Esophagus (tissue), 2 donors: ENCODE measurements around the gene C15orf40. TPM values are rescaled to one million over a fixed set of nuclear protein-coding genes. Genes with fewer than 3 reads are reported as not detected.

Source experiments
- H3K27ac ChIP-seq, 2 donors: one replicate each; pipeline ENCODE4 v1.5.1; 2013; ENCODE audit warnings: low read depth in 2 of 2, mild to moderate bottlenecking in 2 of 2, inconsistent platforms in 1 of 2, low read length in 1 of 2, moderate library complexity in 1 of 2
- H3K27me3 ChIP-seq, 2 donors: one replicate each; pipeline ENCODE4 v1.6.1; 2013; ENCODE audit warnings: low read length in 2 of 2, control low read depth in 1 of 2, mild to moderate bottlenecking in 1 of 2; ENCODE audit not compliant: insufficient read depth in 2 of 2, control insufficient read depth in 1 of 2
- H3K36me3 ChIP-seq, 2 donors: one replicate each; pipeline ENCODE4 v1.6.1; 2013; ENCODE audit warnings: low read length in 1 of 2; ENCODE audit not compliant: control insufficient read depth in 2 of 2, insufficient read depth in 2 of 2
- H3K4me1 ChIP-seq, 2 donors: one replicate each; pipeline ENCODE4 v1.6.1; 2013; ENCODE audit warnings: low read length in 1 of 2; ENCODE audit not compliant: control insufficient read depth in 2 of 2, insufficient read depth in 2 of 2
- H3K4me3 ChIP-seq, 2 donors: one replicate each; pipeline ENCODE4 v1.5.1; 2013; ENCODE audit warnings: low read length in 2 of 2, mild to moderate bottlenecking in 2 of 2, low read depth in 1 of 2, moderate library complexity in 1 of 2
- H3K9me3 ChIP-seq, 2 donors: one replicate each; pipeline ENCODE4 v1.6.1; 2013; ENCODE audit warnings: mild to moderate bottlenecking in 2 of 2, low read depth in 1 of 2, low read length in 1 of 2, moderate library complexity in 1 of 2; ENCODE audit not compliant: control insufficient read depth in 2 of 2, insufficient read depth in 1 of 2
- WGBS, 2 donors: extraction: QIAGEN DNeasy Blood & Tissue Kit; methylation state at CpG; one replicate each; pipeline ENCODE4 v1.1.7; 2013; 5-methylcytosine and 5-hydroxymethylcytosine counted together
- polyA plus RNA-seq, 2 donors: library from polyadenylated mRNA; stranded (reverse); fragments of 200-250 nt; gene quantifications; one replicate each; pipeline ENCODE4 v1.2.3, GENCODE V29; 2013
- donor health status: healthy with polysubstance abuse.
- donor health status: Bipolar disorder and iron deficiency.

The C15orf40 gene
- polyA plus RNA-seq, 2 donors = 17.0 to 19.5 TPM

DNA sequence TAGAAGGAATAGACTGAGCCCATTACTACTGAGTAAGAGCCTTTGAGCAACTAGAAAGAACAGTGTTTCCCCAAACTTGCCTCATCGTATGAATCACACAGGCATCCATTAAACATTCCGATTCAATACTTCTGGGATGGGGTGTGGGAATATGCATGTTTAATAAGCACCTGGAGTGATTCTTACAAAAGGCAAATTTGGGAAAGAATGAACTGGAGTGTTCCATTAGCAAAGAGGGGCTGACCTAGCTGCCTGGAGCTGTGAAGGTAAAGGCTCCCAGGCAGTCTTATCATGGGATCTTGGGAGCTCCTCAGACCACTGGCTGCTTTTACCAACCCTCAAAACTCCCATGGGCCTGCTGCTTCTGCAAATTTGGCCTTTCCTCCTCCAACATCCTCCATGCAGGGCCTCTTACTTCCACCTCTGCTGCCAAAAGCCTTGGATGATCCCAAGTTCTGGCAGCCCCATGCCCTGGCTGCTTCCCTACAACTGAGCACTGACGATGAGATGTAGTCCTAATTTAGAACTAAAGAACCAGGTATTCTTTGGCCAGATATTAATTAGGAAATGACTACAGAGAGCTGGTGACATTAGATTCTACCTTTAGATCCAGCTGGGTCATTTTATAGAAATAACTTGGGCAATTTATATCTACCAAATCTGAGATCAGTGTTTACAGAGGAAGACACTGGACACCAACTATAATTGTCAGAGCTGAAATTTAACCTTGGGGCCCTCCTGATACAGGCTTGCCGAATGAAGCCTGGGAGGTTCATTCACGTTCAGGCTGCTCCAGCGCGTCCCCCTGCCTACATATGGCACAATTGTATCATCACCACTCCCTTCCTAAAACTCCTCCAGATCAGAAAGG, 47.7 kb downstream of the C15orf40 start:
- Histone ChIP-seq H3K9me3 (no peaks in the 10 kb centered on the region), H3K4me3 (no peak overlapping the region), H3K36me3 (no peaks in the 10 kb centered on the region), H3K4me1 (no peaks in the 10 kb centered on the region), H3K27ac (no peak overlapping the region), H3K27me3 (no peaks in the 10 kb centered on the region)
- 82 to 89% methylated on average over 7 of the region's 7 CpGs for WGBS, 2 donors

DNA sequence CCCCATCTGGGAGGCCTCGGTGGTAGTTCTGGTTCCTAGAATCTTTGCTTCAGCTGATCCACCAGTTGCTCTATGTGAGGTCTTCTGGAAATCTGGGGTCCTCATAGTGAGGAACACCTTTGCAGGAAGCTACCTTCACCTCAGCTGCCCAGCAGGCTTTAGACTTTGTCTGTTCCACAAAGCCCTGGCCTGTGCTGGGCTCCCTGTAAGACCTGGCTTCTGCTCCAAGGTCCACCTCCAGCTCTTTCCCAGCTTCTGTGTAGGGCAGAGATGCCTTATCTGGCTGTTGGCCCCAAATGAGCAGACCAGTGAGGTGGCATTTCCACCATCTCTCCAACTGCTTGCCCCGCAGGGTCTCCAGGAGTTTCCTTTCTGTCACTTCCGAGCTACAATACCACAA, 50.7 kb downstream of the C15orf40 start:
- no peak overlapping the region for H3K4me3 ChIP-seq
- H3K4me1 ChIP-seq = no peaks in the 10 kb centered on the region
- no peaks in the 10 kb centered on the region for H3K27me3 ChIP-seq
- 80 to 92% methylated on average over 3 of the region's 3 CpGs for WGBS, 2 donors
- no peak overlapping the region for H3K27ac ChIP-seq
- no peaks in the 10 kb centered on the region for H3K36me3 ChIP-seq
- H3K9me3 ChIP-seq = no peaks in the 10 kb centered on the region

DNA sequence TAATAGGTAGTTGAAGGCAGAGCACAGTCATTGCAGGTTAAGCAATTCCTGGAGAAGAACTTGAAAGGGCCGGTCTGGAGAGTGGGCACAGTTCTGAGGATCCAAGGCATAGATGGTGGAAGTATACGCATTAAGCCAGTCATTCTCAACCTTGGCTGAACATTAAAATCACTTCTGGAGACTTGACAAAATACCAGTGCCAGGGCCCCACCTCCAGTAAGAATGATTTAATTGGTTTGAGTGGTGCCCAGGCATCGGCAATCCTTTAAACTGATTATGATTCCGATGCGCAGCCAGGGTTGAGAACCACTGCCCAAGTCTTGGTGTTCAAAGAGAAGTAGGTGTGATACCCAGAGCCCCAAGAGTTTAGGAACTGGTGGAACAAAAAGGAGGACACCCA, 52.0 kb downstream of the C15orf40 start:
- 89 to 91% methylated on average over 5 of the region's 5 CpGs for WGBS, 2 donors

DNA sequence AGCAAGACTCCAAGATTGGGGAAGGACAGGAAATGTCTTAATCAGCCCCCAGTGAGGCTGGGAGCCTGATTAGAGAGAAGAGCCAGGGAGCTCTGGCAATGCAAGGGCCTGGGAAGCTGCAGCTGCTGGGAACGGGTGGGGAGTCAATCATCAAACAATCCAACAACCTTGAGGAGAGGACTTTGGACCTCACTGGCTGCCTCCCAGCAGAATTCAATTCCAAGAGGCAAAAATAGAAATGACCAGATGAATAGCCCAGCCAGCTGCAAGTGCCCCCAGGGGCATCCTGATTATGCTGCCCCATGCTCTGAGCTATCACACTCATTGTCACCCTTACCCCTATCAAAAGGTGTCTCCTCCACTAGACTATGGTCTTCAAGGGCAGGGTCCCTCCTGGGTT, 52.8 kb downstream of the C15orf40 start:
- Histone ChIP-seq H3K4me3 (no peak overlapping the region), H3K27ac (no peak overlapping the region), H3K9me3 (no peaks in the 10 kb centered on the region), H3K4me1 (no peaks in the 10 kb centered on the region), H3K27me3 (no peaks in the 10 kb centered on the region), H3K36me3 (no peaks in the 10 kb centered on the region)
- WGBS, 2 donors = 58 to 64% methylated on average over 1 of the region's 1 CpG

More for the DNA sequence above, 52.0 kb downstream of the C15orf40 start:
- Histone ChIP-seq H3K9me3 (no peaks in the 10 kb centered on the region), H3K27me3 (no peaks in the 10 kb centered on the region), H3K36me3 (no peaks in the 10 kb centered on the region), H3K4me1 (no peaks in the 10 kb centered on the region), H3K27ac (no peak overlapping the region), H3K4me3 (no peak overlapping the region)

DNA sequence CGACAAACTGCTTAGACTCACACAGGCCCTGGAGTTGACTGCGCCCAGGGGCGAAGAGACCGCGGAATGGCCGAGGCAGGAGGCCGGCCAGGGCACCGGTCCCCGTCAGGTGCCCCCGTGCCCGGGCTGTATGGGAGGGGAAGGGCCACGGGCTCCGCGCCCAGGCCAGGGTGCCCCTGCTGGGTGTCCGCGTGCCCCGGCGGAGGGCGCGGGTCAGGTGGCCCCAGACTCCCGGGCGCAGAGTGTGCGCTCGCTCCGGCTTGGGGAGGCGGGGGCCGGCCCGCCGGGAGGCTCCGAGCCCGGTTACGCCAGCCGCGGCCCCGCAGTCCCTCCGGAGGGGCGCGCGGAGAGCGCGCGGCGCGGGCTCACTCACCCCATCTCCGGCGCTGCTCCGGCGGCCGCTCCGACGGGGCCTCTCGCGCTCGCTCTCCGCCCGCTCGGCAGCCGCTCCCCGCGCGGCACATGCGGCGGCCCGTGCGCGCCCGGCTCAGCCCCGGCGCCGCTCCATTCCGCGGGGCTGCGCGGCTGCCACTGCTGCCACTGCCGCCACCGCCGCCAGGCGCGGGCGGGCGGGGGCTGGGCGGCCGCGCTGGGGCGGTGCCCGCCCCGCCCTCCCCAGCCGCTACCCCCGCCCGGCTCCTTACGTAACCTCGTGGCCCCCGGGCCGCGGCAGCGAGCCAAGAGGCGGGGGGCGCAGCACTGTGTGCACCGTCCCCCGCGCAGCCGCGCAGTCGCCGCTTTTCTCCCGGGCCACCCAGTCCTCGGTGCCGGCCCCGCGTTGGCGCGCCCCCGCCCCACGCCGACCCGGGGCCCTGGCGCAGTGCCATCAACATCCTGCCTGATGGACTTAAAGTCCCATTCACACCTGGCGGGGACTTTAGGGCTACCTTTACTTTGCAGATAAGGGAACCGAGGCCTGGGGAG, 59.0 kb downstream of the C15orf40 start, which contains the start of gene HOMER2:
Gene HOMER2, minus strand, starts transcription at position 563 of the 924 bp plus-strand sequence. Its CDS starts 185 bp downstream, at position 378.
- Histone ChIP-seq H3K27ac (peak within 1 kb of the TSS in 1 of 2 donors; percentile 69), H3K4me3 (peak within 1 kb of the TSS; percentile 60 to 86), H3K9me3 (no peaks in the 10 kb centered on the region), H3K27me3 (no peaks in the 10 kb centered on the region), H3K36me3 (no peaks in the 10 kb centered on the region), H3K4me1 (peaks cover 0 to 9% of the 10 kb centered on the region in 2 donors)
- 1 to 2% methylated on average over 81 to 119 of the region's 119 CpGs for WGBS, 2 donors

DNA sequence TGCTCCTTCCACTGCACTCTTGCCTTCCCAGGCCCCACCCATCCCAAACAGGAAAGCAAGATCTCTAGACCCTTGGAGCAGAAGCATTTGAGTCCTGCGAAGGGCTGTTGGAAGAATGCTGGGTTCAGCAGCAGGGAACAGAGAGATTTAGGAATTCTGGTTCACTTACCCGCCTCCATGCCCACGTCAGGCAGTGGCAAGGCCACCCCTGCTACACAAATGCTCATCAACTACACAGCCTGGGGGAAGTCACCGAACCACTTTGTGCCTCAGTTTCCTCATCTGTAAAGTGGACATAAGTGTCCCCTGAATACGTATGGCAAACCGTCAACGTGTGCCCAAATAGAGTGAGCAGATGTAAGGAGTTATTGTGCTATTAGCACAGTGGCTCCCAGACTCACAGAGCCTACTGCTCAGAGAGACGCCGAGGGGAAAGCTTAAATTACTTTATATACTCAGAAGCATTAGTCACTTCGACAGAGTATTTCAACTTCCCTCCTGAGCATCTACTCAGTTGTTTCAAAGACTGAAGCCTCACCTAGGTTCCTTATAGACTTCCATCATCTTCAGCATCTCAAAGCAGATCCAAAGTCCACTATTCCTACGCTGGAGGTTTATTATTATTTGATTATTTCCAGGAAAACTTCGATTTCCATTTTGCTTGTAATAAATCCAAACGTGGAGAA, 59.8 kb downstream of the C15orf40 start:
- no peaks in the 10 kb centered on the region for H3K27me3 ChIP-seq
- H3K4me3 ChIP-seq = peak overlapping the region; percentile 60 to 86
- peaks cover 0 to 9% of the 10 kb centered on the region in 2 donors for H3K4me1 ChIP-seq
- 41 to 43% methylated on average over 13 of the region's 13 CpGs for WGBS, 2 donors
- no peaks in the 10 kb centered on the region for H3K9me3 ChIP-seq
- peak overlapping the region in 1 of 2 donors; percentile 69 for H3K27ac ChIP-seq
- no peaks in the 10 kb centered on the region for H3K36me3 ChIP-seq

DNA sequence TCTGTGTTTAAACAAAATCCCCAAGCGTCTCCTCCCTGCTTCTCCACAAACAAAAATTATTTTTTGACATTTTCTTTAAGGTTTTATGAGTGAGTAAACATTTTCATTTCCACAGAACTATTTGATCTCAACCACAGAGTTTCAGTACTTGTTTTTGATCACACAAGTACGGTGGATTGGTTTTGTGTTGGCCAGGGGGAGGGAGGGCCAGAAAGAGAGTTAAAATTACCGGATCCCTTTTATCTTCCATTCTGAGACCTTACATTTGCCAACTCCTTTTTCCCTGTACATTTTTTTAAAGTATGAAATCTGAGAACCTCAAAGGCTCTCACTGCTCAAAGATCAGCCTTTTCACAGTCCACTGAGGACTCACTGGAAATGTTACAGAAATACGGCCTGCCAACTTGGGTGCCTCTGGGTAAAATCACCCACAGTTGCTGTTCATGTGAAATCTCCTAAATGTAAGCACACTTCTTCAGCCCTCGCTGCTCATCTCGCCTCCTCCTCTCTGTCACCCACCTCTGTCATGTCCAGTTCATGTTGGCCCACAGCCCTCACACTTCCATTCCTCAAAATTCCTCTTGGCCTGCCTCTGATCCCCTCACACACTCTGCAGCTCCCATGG, 60.6 kb downstream of the C15orf40 start:
- H3K9me3 ChIP-seq = no peaks in the 10 kb centered on the region
- H3K27ac ChIP-seq = no peak overlapping the region
- peak overlapping the region in 1 of 2 donors; percentile 86 for H3K4me3 ChIP-seq
- peaks cover 0 to 9% of the 10 kb centered on the region in 2 donors for H3K4me1 ChIP-seq
- 55% methylated on average over 6 of the region's 6 CpGs for WGBS, 2 donors
- H3K27me3 ChIP-seq = no peaks in the 10 kb centered on the region
- no peaks in the 10 kb centered on the region for H3K36me3 ChIP-seq

DNA sequence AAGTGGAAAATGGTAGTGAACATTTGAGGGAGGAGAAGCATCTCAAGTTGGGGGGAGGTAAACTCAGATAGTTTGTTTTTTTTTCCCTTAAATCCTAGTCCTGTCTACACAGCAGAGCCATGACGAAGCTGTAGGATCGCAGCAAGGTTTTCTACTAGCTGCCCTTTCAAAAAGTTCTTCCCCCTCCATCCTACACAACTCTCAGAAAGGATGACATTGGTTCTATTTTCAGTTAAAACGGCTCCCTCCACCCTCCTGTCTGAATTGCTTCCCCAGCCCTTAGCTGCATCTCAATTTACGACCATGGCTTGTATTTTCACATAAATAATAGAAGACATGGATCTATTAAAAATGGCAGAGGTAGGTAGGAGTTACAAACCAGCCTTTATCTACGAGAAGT, 61.1 kb downstream of the C15orf40 start:
- no peaks in the 10 kb centered on the region for H3K9me3 ChIP-seq
- no peak overlapping the region for H3K4me3 ChIP-seq
- H3K27me3 ChIP-seq = no peaks in the 10 kb centered on the region
- 69 to 70% methylated on average over 5 of the region's 5 CpGs for WGBS, 2 donors
- no peak overlapping the region for H3K27ac ChIP-seq
- H3K4me1 ChIP-seq = peaks cover 0 to 9% of the 10 kb centered on the region in 2 donors
- H3K36me3 ChIP-seq = no peaks in the 10 kb centered on the region
